ENCODE data around the gene SCG3.

DNA sequence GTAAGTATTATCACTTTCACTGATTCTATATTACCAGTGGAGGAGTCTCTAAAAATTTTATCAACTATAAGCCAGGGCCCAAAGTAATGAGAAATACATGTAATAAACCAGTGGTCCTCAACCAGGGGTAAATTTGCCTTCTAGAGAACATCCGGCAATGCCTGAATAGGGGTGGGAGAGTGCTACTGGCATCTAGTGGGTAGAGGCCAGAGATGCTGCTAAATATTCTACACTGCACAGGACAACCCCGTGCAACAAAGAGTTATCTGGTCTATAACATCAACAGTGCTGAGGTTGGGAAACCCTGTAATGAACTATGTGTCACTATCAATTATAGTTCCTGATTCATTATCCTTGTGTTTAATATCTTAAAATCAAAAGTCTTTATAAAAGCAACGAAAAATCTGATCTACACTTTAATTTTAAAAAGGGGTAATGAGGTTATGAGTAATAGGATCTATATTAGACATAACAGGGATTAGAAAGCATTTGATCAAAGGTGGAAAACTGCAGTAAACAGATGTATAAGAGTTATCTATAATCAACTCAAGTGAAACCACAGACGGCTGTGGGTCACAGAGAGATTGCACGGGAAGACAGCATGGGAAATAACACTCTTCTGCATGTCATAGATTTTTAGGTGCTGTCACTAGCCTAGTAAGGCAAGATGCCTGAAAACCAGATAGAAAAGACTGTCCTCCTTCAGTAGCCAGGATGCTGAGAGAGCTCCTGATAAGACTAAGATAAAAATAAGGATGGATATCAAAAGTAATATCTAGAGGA is 54.1 kb downstream of the SCG3 start:
- TF ChIP-seq, protein P1, sequence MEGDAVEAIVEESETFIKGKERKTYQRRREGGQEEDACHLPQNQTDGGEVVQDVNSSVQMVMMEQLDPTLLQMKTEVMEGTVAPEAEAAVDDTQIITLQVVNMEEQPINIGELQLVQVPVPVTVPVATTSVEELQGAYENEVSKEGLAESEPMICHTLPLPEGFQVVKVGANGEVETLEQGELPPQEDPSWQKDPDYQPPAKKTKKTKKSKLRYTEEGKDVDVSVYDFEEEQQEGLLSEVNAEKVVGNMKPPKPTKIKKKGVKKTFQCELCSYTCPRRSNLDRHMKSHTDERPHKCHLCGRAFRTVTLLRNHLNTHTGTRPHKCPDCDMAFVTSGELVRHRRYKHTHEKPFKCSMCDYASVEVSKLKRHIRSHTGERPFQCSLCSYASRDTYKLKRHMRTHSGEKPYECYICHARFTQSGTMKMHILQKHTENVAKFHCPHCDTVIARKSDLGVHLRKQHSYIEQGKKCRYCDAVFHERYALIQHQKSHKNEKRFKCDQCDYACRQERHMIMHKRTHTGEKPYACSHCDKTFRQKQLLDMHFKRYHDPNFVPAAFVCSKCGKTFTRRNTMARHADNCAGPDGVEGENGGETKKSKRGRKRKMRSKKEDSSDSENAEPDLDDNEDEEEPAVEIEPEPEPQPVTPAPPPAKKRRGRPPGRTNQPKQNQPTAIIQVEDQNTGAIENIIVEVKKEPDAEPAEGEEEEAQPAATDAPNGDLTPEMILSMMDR (IDR thresholded peaks at IDR 0.05), result no peak
- TF ChIP-seq POLR2A (IDR thresholded peaks at IDR 0.05), result no peak
- TF ChIP-seq POLR2AphosphoS5 (IDR thresholded peaks at IDR 0.05), result no peak
